Body of pancreas (tissue), 4 donors: ENCODE data around the gene PARP1.

Experiments
- CTCF ChIP-seq, 7 experiments: fragments of 450-650 bp in 4 of 7; fragments of 200-600 bp in 3 of 7; sonication (generic) in 3 of 7; IDR thresholded peaks; one replicate each; pipeline ENCODE4 v1.5.1; 2016 to 2019; ENCODE audit warnings: antibody characterized with exemption in 7 of 7
- POLR2A ChIP-seq, 3 donors: fragments of 450-650 bp; IDR thresholded peaks; one replicate each; pipeline ENCODE4 v1.6.1; 2016; ENCODE audit warnings: antibody characterized with exemption in 3 of 3, mild to moderate bottlenecking in 2 of 3

GRCh38 chr1:226407199-226407496 lies 745 bp downstream of the PARP1 start:
- no peak for TF ChIP-seq CTCF (IDR thresholded peaks at IDR 0.05)
- TF ChIP-seq POLR2A (IDR thresholded peaks at IDR 0.05) = no peak
